B cell (primary cell): ENCODE measurements around the gene CDH12.

Source experiments
- EZH2 ChIP-seq: IDR thresholded peaks from 2 replicates; pipeline ENCODE4 v1.6.1; 2012; ENCODE audit warnings: borderline replicate concordance, low read depth, mild to moderate bottlenecking, moderate library complexity, low read length; ENCODE audit not compliant: insufficient read depth, poor library complexity, severe bottlenecking
- TF ChIP-seq, protein P1 (sequence below): fragments of 200-600 bp; IDR thresholded peaks from one replicate; pipeline ENCODE4 v1.8.0; 2022; ENCODE audit warnings: antibody characterized with exemption, mild to moderate bottlenecking

DNA sequence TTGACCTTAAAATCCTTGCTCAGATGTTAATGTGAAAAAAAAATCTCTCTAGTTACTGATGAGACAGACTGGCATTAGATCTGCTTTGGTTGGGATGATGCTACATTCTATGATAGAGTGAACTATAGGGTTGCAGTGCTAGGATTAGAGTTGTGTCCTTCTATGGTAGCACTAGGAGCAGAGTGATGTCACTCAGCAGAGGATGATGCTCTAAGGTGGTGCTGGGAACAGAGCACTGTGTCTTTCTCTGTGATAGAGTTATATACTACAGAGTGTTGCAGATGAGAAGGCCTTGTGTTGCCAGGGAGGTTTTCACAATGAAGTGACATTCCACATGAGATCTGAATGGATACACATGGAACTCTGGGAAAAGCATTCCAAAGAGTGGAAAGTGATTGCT, 462.3 kb downstream of the CDH12 start:
- TF ChIP-seq, protein P1, sequence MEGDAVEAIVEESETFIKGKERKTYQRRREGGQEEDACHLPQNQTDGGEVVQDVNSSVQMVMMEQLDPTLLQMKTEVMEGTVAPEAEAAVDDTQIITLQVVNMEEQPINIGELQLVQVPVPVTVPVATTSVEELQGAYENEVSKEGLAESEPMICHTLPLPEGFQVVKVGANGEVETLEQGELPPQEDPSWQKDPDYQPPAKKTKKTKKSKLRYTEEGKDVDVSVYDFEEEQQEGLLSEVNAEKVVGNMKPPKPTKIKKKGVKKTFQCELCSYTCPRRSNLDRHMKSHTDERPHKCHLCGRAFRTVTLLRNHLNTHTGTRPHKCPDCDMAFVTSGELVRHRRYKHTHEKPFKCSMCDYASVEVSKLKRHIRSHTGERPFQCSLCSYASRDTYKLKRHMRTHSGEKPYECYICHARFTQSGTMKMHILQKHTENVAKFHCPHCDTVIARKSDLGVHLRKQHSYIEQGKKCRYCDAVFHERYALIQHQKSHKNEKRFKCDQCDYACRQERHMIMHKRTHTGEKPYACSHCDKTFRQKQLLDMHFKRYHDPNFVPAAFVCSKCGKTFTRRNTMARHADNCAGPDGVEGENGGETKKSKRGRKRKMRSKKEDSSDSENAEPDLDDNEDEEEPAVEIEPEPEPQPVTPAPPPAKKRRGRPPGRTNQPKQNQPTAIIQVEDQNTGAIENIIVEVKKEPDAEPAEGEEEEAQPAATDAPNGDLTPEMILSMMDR, result no peak
- TF ChIP-seq EZH2, result no peak
